ENCODE measurements around the gene DGKD.

- TF ChIP-seq ZNF274 (IDR thresholded peaks at IDR 0.05; ENCODE audit: low read depth, low read length) (no peak), YY1 (IDR thresholded peaks at IDR 0.05; ENCODE audit: insufficient read depth, insufficient read length) (no peak)
Measured at GRCh38 chr2:233400961-233401360, 46.7 kb downstream of the DGKD start.

Data from NT2/D1 (cell line).